Nephron progenitor cell (in vitro differentiated cells): ENCODE data around the gene ARL13B.

Experiments
- DNase-seq: peaks from one replicate; pipeline ENCODE4 v3.0.0; 2021
- H3K27ac Mint-ChIP-seq: 2 replicates; pipeline ENCODE4 v1.8.0; 2021; ENCODE audit warnings: mild to moderate bottlenecking, moderate library complexity, mixed read lengths
- H3K27me3 Mint-ChIP-seq: 2 replicates; pipeline ENCODE4 v1.8.0; 2021; ENCODE audit warnings: mild to moderate bottlenecking, low read depth, mixed read lengths; ENCODE audit not compliant: poor library complexity
- H3K36me3 Mint-ChIP-seq: 2 replicates; pipeline ENCODE4 v1.8.0; 2021; ENCODE audit warnings: low read depth, mixed read lengths
- H3K4me1 Mint-ChIP-seq: 2 replicates; pipeline ENCODE4 v1.8.0; 2021; ENCODE audit warnings: mixed read lengths
- H3K4me3 Mint-ChIP-seq: 2 replicates; pipeline ENCODE4 v1.8.0; 2021; ENCODE audit warnings: mild to moderate bottlenecking, moderate library complexity, mixed read lengths
- H3K9me3 Mint-ChIP-seq: 2 replicates; pipeline ENCODE4 v1.8.0; 2021; ENCODE audit warnings: mild to moderate bottlenecking, moderate library complexity, mixed read lengths
- CTCF ChIP-seq: fragments of 200-600 bp; sonication (generic); IDR thresholded peaks from 2 replicates; pipeline ENCODE4 v1.5.0; 2021; ENCODE audit warnings: antibody characterized with exemption

The ARL13B gene

DNA sequence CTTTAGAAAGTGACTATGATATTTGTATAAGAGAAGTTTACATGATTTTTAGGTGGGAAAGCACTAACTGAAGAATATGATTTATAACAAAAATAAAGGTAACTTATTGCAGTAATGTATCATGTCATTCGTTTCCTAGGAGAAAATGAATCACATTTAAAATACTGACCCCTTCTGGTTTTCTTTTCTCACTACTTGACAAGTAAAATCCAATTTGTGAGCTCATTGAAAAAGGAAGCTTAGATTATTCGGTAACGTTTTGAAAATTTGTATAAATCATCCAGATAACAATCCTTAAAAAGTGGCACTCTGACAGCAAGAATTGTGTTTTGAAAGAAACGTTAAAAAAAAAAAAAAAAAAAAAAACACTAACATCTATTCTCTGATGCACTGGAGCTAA, 121.9 kb downstream of the ARL13B start:
- no peak for TF ChIP-seq CTCF
- Mint-ChIP-seq H3K36me3 (peaks cover 26% of the 10 kb centered on the region), H3K4me1 (peaks cover 5% of the 10 kb centered on the region), H3K27ac (no peak overlapping the region), H3K4me3 (no peak overlapping the region), H3K27me3 (no peaks in the 10 kb centered on the region), H3K9me3 (no peaks in the 10 kb centered on the region)
- no peak for DNase-seq
